ENCODE data around the gene LRRC52.

LRRC52 gene

DNA sequence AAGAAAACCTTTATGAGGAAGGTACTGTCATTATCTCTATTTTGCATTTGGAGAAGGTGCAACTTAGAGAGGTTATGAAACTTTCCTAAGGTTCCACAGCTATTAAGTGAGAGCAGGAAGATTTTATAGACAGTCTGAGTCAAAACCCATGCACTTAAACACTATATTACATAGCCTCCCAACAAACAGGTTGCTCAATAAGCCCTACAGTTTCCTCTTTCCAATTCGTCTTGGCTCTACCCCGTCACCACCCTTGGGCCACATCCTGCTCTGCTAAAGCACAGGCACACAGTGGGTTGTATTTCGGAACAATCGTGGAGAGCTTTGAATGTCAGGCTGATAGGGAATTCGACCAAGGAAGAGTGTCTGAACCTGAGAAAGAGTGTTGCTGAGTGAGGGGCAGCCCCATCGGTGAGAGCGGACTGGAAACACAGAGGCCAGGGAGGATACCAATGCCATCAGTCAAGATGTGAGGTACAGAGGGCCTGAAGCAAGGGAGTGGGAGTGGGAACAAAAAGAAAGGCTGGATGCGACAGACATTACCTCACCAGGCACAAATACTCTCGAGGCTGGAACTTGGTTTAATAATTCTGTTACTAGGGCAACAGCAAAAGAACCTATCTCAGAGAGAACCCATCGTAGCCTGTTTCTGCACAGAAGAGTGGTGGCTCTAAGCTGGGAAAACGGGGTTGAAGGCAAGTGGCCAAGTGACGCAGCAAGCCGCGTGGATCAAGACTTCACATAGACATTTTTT is 6.3 kb upstream of the LRRC52 start:
- DNase-seq (ENCODE audit: low read depth, low spot score) = no peak

- no peak for DNase-seq (ENCODE audit: low read depth, low spot score)
Measured at GRCh38 chr1:165539306-165539705, 4.5 kb upstream of the LRRC52 start.

GRCh38 chr1:165539908-165540307 is 3.9 kb upstream of the LRRC52 start:
- no peak for DNase-seq (ENCODE audit: low read depth, low spot score)

- DNase-seq (ENCODE audit: low read depth, low spot score) = no peak
Measured at GRCh38 chr1:165542015-165542631, 1.7 kb upstream of the LRRC52 start.

GRCh38 chr1:165542647-165543046 is 1.2 kb upstream of the LRRC52 start:
- no peak for DNase-seq (ENCODE audit: low read depth, low spot score)

GRCh38 chr1:165544996-165545395 is 1.2 kb downstream of the LRRC52 start:
- no peak for DNase-seq (ENCODE audit: low read depth, low spot score)

DNA sequence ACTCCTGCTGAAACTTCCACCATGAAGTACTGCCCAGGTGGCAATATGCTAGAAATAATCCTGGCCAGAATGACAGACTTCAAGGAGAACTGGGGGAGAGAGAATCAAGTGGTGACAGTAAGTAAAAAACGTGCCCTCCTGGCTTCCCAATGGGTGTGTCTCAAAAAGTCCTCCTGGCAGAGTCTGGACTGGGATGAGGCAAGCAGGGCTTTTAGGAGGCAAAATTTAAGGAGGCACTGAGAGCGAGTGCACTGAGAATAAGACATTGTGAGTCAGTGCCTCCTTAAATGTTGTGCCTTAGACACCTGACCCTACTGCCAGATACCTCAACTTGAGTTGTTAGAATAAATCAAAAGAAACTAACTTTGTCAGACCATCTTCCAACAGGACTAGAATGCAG is 2.2 kb downstream of the LRRC52 start:
- DNase-seq (ENCODE audit: low read depth, low spot score) = no peak

- DNase-seq (ENCODE audit: low read depth, low spot score) = no peak
Measured at GRCh38 chr1:165549973-165550372, 6.2 kb downstream of the LRRC52 start.

DNA sequence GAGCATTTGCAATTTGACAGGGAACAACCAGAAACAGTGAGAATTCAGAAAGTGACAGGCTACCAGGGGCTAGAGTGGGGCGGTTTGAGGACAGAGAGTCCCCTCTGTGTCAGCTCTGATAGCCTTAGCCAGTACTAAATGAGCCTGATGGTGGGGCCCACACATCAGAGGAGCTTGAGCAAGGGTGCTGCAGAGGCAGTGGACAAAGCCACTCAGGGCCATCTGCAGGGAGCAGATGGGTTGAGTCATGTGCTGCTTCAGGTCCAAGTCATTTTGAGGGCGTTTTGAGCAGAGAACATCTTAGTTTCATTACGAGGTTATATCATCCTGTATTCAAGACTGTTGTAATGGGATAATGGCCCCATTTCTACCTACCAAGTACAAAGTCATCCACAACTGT is 7.7 kb downstream of the LRRC52 start:
- no peak for DNase-seq (ENCODE audit: low read depth, low spot score)

DNA sequence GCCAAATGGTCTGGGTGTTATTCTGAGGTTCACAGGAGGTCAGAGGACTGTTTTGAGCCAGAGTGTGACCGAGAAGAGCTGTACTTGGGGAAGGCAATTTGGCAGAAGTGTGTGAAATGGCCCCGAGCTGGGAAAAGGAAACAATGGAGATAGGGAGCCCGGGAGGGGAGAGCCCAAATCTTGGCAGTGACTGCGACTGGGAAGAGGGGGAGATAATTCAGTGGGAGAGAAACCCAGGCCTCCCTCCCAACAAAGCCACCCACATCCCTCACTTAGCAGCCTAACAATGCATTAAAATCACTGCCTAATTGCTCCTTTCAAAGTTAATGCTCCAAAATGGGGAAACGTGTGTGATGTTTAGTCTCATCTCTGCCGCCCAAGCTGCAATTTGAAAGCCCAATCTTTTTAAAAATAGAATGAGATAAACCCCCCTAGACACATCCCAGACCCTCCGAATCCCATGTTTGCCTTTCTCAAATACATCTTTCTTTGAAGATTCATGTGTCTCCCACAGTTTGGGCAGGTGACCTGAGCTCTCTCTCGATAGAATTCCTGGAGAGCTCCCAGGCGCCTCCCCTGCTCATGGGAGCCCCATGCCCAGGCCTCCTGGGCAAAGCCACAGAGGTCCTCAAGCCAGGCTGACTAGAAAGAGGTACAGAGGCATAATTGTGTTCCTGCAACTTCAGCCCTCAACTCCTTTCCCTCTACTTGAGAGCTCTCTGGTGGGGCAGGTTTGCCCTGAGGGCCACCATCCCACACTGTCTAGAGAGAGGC is 17.3 kb downstream of the LRRC52 start:
- DNase-seq (ENCODE audit: low read depth, low spot score) = no peak

DNA sequence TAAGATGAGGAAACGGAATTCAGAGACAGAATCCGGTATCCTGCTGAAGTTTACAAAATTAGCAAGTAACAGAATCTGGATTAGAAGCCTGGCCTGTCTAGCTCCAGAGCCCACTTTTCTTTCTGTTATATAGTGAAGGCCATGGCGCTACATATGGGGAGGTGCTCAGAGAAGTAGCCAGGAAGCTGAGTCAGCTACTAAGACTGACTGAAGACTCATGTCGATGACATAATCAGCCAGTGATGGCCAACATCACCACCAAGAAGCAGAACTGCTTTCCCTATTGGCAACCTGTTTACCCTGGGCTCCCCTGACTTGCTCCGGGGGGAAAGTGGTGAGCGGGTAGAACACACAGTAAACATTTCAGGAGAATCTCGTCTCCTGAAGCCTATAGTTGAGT is 18.8 kb downstream of the LRRC52 start:
- no peak for DNase-seq (ENCODE audit: low read depth, low spot score)

DNA sequence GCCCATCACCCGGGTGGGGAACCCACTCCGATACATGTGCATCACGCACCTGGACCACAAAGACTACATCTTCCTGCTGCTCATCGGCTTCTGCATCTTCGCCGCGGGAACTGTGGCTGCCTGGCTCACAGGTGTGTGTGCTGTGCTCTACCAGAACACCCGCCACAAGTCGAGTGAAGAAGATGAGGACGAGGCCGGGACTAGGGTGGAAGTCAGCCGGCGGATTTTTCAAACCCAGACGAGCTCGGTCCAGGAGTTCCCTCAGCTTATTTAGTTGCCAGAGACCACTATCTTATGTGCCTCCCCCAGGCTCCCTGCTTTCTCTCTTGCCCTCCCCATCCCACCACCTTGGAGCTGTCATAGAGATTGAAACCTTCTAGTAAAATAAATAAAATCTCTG is 19.8 kb downstream of the LRRC52 start:
- no peak for DNase-seq (ENCODE audit: low read depth, low spot score)

DNA sequence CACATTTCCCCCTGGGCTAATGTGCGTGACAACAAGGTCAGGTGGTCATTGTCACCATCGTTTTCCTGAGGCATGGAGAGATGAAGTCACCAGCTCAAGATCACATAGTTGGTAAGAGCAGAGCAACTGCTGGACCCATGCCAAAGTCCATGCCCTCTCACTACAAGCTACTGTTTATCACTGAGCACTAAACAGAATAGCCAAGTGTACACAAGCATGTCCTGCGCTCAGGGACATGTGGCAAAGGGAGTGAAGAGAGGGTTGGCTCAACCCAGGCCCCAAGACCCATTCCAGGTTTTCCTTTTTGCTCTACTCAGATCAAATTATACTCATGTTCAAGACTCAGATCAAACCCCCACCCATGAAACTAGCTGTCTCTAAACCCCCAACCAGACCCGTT is 20.8 kb downstream of the LRRC52 start:
- no peak for DNase-seq (ENCODE audit: low read depth, low spot score)

- no peak for DNase-seq (ENCODE audit: low read depth, low spot score)
Measured at GRCh38 chr1:165565751-165566490, 22.1 kb downstream of the LRRC52 start.

DNA sequence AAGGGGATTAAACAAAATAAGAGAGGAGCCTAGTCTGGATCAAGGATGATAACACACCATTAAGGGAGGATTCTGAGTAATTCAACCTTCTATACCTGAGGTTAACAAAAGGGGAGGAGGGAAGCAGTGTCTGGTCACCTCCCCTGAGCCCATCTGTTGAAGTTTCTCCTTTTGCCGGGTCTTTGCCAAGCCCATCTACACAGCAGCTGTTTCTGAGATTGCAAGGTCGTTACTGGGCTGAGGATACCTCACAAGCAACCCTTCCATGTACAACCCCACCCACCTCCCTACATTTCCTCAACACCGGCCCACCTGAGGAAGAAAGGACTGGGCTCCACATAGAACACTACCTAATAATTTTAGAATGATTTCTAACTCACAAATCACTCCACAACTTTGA is 26.3 kb downstream of the LRRC52 start:
- DNase-seq (ENCODE audit: low read depth, low spot score) = no peak

GRCh38 chr1:165573787-165574186 is 30.0 kb downstream of the LRRC52 start:
- DNase-seq (ENCODE audit: low read depth, low spot score) = no peak

DNA sequence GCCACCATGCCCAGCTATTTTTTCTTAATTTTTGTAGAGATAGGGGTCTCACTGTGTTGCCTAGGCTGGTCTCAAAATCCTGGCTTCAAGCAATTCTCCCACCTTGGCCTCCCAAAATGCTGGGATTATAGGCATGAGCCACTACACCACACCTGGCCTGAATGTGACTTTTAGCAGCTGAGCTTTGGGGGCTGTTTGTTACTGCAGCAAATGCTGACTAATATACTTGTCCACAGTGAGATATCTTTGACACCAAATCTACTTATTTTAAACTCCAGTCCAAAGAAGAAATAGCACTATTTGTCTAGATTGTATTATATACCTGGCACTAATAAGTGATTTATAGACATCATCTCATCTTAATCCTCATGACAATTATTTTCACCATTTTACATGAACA is 30.5 kb downstream of the LRRC52 start:
- no peak for DNase-seq (ENCODE audit: low read depth, low spot score)

GRCh38 chr1:165575468-165576099 is 31.8 kb downstream of the LRRC52 start:
- no peak for DNase-seq (ENCODE audit: low read depth, low spot score)

GRCh38 chr1:165576536-165576935 is 32.7 kb downstream of the LRRC52 start:
- no peak for DNase-seq (ENCODE audit: low read depth, low spot score)

DNA sequence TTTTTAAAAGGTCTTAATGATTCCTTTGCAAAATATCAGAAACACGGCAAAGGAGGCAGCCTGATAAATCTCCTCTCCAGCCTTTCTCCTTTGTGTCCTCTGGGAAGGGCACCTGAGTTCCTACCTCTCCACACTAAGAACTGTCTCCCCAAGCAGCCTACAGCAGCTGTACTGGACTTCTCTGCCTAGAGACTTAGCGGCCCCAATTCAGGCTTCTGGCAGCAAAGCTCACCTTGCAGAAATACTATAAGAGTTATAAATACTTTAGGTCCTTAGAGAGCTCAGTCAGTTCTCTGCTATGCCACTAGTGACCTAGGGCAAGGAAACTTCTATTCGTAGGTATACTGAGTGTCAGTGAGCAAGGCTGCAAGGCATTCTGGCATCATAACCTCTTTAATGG is 33.9 kb downstream of the LRRC52 start:
- no peak for DNase-seq (ENCODE audit: low read depth, low spot score)
